Measurements from ENCODE around the gene TMEM184A.

- no peak for TF ChIP-seq EP300 (IDR thresholded peaks at IDR 0.05)
- no peak for TF ChIP-seq CTCF (IDR thresholded peaks at IDR 0.05)
Observed at GRCh38 chr7:1540776-1541271, 15.2 kb downstream of the TMEM184A start.

All from esophagus muscularis mucosa (tissue), 3 donors.